HepG2 (cell line): ENCODE measurements around the gene VPS9D1. TPM values are rescaled to one million over a fixed set of nuclear protein-coding genes. Genes with fewer than 3 reads are reported as not detected.

Source experiments
- BRF2 ChIP-seq: sonication (generic); formaldehyde crosslinking; IDR thresholded peaks from 2 replicates; pipeline ENCODE4 v1.8.1; 2022; ENCODE audit warnings: mild to moderate bottlenecking, missing genetic modification reagents
- CBX1 ChIP-seq: IDR thresholded peaks from one replicate; pipeline ENCODE4 v1.6.1; 2016; ENCODE audit warnings: antibody characterized with exemption, low read depth
- HMGA1 ChIP-seq: sonication (generic); formaldehyde crosslinking; conservative IDR thresholded peaks from 2 replicates; pipeline ENCODE4 v1.4.0; 2020; ENCODE audit warnings: missing genetic modification reagents
- MAFG ChIP-seq: sonication (generic); formaldehyde crosslinking; IDR thresholded peaks from 2 replicates; pipeline ENCODE4 v1.5.1; 2020; ENCODE audit warnings: mild to moderate bottlenecking, missing genetic modification reagents
- MEF2D ChIP-seq: sonication (generic); formaldehyde crosslinking; IDR thresholded peaks from 2 replicates; pipeline ENCODE4 v1.5.1; 2020; ENCODE audit warnings: mild to moderate bottlenecking, missing genetic modification reagents
- NAIF1 ChIP-seq: sonication (generic); formaldehyde crosslinking; IDR thresholded peaks from 2 replicates; pipeline ENCODE4 v1.5.0; 2020; ENCODE audit warnings: mild to moderate bottlenecking, missing genetic modification reagents, borderline replicate concordance
- NFATC3 ChIP-seq: sonication (generic); formaldehyde crosslinking; IDR thresholded peaks from 2 replicates; pipeline ENCODE4 v1.5.1; 2020; ENCODE audit warnings: mild to moderate bottlenecking, missing genetic modification reagents
- PBX2 ChIP-seq: IDR thresholded peaks from 2 replicates; pipeline ENCODE4 v1.6.1; 2016; ENCODE audit warnings: control low read depth
- PRDM10 ChIP-seq: sonication (generic); formaldehyde crosslinking; IDR thresholded peaks from 2 replicates; pipeline ENCODE4 v1.4.0; 2020; ENCODE audit warnings: low read depth, missing genetic modification reagents
- SMC3 ChIP-seq: IDR thresholded peaks from 2 replicates; pipeline ENCODE4 v1.6.1; 2011; ENCODE audit warnings: low read length, improper control_type of control experiment
- SPEN ChIP-seq: sonication (generic); formaldehyde crosslinking; IDR thresholded peaks from 2 replicates; pipeline ENCODE4 v1.5.1; 2020; ENCODE audit warnings: low read depth, mild to moderate bottlenecking, missing genetic modification reagents
- TBP ChIP-seq: sonication (generic); formaldehyde crosslinking; IDR thresholded peaks from 2 replicates; pipeline ENCODE4 v1.5.0; 2020; ENCODE audit warnings: missing genetic modification reagents
- polyA plus RNA-seq, 8 experiments: library from polyadenylated mRNA; depleted of rRNA in 3 of 8; stranded (reverse) in 7 of 8; unstranded in 1 of 8; fragments of >200 nt; fragmentation: Illumina TruSeq in 4 of 8; extraction: Trizol in 4 of 8; gene quantifications; 2 replicates each; pipeline versions ENCODE4 v1.2.1 to v1.2.3, GENCODE V29; 2011 to 2016; ENCODE audit warnings: low read depth in 4 of 8, missing spikeins in 1 of 8, mixed read lengths in 1 of 8; ENCODE audit not compliant: insufficient read depth in 1 of 8
- total RNA-seq, 5 experiments: library from RNA; depleted of rRNA; stranded (reverse); fragments of >200 nt; fragmentation: Illumina TruSeq; extraction: Trizol; gene quantifications; 2 replicates each; pipeline ENCODE4 v1.2.3, GENCODE V29; 2016; ENCODE audit warnings: low read depth in 1 of 5
- TF ChIP-seq, protein P1 (sequence below): sonication (generic); formaldehyde crosslinking; IDR thresholded peaks from 2 replicates; pipeline ENCODE4 v1.8.1; 2023; ENCODE audit warnings: mild to moderate bottlenecking, missing genetic modification reagents
- TF ChIP-seq, protein P2 (sequence below): sonication (generic); formaldehyde crosslinking; IDR thresholded peaks from 2 replicates; pipeline ENCODE4 v1.9.0; 2021; ENCODE audit warnings: missing genetic modification reagents, borderline replicate concordance
- TF ChIP-seq, protein P3 (sequence below): sonication (generic); formaldehyde crosslinking; IDR thresholded peaks from 2 replicates; pipeline ENCODE4 v1.4.0; 2020; ENCODE audit warnings: mild to moderate bottlenecking, missing genetic modification reagents
- TF ChIP-seq, protein P4 (sequence below): sonication (generic); formaldehyde crosslinking; conservative IDR thresholded peaks from 2 replicates; pipeline ENCODE4 v1.8.1; 2023; ENCODE audit warnings: missing genetic modification reagents

Gene VPS9D1
- total and polyA plus RNA-seq, 2 of the 13 experiments (the other 11 are each of a cell fraction or from before 2014, with no cell fraction given): 10.1 to 13.2 TPM

DNA sequence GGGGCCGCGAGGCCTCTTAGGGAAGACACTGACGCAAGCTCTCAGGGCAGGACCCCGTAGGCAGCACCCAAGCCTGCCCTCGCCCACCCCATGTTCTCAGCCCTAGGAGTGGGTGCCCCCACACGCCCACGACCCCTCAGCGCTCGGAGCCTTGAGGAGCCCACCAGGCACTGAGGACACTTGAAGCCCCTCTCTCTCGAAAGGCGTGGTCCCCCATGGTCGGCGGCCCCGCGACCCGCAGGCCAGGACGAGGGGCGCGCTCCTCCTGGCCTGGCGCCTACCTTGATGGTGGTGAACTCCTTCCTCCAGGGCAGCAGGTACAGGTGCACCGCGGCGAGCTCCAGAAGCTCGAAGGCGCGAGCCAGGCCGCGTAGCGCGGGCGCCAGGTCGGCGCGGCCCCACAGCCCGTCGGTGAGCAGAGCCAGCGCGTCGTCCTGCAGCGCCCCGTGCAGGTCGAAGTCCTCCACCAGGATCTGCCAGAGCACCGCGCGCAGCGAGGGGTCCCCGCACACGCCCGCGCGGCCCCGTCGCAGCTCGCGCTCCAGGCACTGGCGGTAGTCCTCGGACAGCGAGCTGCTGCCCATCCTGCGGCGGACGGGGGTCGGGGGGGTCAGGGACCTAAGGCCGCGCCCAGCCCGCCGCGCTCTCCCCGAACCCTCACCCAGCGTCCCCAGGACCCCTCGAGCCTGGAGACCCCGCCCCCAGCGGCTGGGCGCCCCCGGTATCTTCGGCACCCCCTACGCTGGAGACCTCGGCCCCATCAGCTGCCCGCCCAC lies 19.9 kb downstream of the VPS9D1 start (continued):
- no peak for TF ChIP-seq PRDM10
- 0 out of 2 replicates have a peak, but pooled peaks have one; percentile 45 for TF ChIP-seq NFATC3 (CRISPR knock-in tag)
- no peak for TF ChIP-seq MAFG (CRISPR knock-in tag)
- TF ChIP-seq, protein P1, sequence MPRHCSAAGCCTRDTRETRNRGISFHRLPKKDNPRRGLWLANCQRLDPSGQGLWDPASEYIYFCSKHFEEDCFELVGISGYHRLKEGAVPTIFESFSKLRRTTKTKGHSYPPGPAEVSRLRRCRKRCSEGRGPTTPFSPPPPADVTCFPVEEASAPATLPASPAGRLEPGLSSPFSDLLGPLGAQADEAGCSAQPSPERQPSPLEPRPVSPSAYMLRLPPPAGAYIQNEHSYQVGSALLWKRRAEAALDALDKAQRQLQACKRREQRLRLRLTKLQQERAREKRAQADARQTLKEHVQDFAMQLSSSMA: no peak; the same call in 1 of the 2 replicates
- TF ChIP-seq, protein P2, sequence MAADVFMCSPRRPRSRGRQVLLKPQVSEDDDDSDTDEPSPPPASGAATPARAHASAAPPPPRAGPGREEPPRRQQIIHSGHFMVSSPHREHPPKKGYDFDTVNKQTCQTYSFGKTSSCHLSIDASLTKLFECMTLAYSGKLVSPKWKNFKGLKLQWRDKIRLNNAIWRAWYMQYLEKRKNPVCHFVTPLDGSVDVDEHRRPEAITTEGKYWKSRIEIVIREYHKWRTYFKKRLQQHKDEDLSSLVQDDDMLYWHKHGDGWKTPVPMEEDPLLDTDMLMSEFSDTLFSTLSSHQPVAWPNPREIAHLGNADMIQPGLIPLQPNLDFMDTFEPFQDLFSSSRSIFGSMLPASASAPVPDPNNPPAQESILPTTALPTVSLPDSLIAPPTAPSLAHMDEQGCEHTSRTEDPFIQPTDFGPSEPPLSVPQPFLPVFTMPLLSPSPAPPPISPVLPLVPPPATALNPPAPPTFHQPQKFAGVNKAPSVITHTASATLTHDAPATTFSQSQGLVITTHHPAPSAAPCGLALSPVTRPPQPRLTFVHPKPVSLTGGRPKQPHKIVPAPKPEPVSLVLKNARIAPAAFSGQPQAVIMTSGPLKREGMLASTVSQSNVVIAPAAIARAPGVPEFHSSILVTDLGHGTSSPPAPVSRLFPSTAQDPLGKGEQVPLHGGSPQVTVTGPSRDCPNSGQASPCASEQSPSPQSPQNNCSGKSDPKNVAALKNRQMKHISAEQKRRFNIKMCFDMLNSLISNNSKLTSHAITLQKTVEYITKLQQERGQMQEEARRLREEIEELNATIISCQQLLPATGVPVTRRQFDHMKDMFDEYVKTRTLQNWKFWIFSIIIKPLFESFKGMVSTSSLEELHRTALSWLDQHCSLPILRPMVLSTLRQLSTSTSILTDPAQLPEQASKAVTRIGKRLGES (CRISPR knock-in tag): no peak
- TF ChIP-seq, protein P3, sequence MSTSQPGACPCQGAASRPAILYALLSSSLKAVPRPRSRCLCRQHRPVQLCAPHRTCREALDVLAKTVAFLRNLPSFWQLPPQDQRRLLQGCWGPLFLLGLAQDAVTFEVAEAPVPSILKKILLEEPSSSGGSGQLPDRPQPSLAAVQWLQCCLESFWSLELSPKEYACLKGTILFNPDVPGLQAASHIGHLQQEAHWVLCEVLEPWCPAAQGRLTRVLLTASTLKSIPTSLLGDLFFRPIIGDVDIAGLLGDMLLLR: peak; percentile 81
- TF ChIP-seq TBP: 0 out of 2 replicates have a peak, but pooled peaks have one; percentile 28
- peak; percentile 77; the same call in 1 of the 2 replicates for TF ChIP-seq SPEN (CRISPR knock-in tag)
- TF ChIP-seq, protein P4, sequence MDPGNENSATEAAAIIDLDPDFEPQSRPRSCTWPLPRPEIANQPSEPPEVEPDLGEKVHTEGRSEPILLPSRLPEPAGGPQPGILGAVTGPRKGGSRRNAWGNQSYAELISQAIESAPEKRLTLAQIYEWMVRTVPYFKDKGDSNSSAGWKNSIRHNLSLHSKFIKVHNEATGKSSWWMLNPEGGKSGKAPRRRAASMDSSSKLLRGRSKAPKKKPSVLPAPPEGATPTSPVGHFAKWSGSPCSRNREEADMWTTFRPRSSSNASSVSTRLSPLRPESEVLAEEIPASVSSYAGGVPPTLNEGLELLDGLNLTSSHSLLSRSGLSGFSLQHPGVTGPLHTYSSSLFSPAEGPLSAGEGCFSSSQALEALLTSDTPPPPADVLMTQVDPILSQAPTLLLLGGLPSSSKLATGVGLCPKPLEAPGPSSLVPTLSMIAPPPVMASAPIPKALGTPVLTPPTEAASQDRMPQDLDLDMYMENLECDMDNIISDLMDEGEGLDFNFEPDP: no peak
- no peak; the same call in 1 of the 2 replicates for TF ChIP-seq MEF2D (CRISPR knock-in tag)
- TF ChIP-seq PBX2 (CRISPR knock-in tag): no peak
- TF ChIP-seq SMC3: no peak
- TF ChIP-seq NAIF1 (CRISPR knock-in tag): no peak; the same call in 1 of the 2 replicates
- no peak for TF ChIP-seq HMGA1
- no peak for TF ChIP-seq CBX1
- no peak for TF ChIP-seq BRF2 (CRISPR knock-in tag)
